TTC549 (cell line): ENCODE data around the gene IQCC.

Experiments used
- FAIRE-seq: peaks from 2 replicates; lab custom pipeline; 2012; peaks lifted over from hg19 to GRCh38; lab: Jason Lieb, UNC

IQCC gene

DNA sequence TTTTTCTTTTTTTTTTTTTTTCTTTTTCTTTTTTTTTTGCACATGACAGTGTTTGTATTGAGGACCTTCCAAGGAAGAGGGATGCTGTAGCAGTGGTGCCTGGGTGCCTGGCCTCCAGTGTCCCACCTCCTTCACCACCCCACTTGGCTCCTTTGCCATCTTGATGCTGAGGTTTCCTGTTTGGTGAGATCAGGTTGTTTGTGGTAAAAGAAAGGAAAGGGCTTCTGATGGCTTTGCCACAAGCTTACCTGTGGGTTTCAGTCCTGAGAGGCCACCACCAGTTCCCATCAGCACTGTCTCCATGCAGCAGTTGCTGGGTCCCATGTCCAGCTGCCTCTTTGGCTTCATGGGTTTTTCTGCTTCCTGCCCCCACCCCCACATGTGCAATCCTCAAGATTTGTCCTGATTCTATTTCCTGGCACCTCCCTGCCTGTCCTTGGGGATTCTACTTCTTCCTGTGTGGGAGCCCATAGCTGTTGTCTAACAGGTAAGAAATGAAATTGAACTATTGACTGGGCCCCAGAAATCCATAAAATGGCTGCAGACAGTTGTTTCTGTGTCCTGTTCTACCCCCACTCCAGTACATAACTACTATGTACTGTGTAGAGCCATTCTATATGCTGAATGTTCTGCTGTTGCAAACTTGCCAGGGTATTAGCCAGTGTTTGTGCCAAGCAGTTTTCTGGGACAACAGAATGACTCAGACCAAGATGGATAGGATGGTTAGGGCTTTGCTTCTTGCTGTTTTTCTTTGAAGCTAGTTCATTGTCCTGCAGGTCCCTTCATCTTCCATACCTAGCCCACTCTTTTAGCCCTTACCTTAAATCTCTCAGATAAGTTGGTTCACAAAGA is 9.3 kb upstream of the IQCC start:
- FAIRE-seq: no peak

- FAIRE-seq: no peak
These were observed 8.4 kb upstream of the IQCC start for GRCh38 chr1:32197074-32197473.

DNA sequence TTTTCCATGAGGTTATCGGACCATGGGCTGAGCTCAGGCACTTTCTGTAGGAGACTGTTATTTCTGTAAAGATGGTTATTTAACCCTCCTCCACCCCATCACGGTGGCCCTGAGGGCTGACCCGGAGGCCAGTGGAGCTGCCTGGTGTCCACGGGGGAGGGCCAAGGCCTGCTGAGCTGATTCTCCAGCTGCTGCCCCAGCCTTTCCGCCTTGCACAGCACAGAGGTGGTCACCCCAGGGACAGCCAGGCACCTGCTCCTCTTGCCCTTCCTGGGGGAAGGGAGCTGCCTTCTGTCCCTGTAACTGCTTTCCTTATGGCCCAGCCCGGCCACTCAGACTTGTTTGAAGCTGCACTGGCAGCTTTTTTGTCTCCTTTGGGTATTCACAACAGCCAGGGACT is 7.6 kb upstream of the IQCC start:
- no peak for FAIRE-seq

GRCh38 chr1:32198237-32199042 is 7.0 kb upstream of the IQCC start:
- FAIRE-seq: no peak

DNA sequence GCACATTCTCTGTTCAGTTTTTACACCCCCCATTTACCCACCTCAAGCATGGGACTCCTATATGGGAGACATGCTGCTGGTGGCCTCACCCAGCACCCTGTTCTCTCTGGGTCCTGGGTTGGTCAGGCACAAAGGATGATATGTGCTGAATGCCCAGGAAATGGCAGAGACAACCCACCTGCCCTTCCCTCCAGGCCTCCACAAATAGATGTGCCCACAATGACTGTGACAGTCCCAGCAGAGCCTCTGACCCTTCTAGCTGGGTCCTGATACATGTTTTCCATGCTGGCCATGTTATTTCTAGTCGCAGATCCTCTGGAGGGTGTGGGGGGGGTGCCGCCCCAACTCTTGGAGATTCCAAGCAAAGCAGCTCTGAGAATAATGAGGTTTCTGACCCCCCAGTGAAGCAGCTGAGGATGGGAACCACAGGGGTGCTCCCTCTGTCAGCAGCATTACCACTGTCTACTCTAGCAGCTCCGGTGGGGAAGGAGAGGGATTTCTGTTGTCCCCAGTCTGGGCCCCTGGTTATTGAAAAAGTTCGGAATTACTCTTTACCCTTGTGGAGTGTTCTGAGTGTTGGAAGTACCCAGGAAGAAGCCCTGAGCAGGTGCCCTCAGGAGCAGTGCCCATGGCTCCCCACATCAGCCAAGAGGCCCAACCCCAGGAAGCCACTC is 6.3 kb upstream of the IQCC start:
- FAIRE-seq: no peak

DNA sequence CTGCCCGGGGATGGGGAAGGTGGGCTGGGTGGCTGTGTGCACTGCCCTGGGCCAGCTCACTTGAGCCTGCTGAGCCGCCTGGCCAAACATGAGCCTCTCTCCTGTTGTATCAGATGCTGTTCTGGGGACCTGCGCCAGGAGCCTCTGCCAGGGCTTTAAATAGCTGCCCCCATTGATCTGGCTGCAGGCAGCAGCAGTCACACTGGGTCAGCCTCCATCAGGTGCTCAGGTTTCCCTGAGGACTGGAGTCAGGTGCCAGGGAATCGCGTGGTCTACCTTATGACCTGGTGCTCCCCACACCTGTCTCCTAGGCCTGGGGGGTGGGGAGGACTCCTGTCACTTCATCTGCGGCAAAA is 5.8 kb upstream of the IQCC start:
- no peak for FAIRE-seq

DNA sequence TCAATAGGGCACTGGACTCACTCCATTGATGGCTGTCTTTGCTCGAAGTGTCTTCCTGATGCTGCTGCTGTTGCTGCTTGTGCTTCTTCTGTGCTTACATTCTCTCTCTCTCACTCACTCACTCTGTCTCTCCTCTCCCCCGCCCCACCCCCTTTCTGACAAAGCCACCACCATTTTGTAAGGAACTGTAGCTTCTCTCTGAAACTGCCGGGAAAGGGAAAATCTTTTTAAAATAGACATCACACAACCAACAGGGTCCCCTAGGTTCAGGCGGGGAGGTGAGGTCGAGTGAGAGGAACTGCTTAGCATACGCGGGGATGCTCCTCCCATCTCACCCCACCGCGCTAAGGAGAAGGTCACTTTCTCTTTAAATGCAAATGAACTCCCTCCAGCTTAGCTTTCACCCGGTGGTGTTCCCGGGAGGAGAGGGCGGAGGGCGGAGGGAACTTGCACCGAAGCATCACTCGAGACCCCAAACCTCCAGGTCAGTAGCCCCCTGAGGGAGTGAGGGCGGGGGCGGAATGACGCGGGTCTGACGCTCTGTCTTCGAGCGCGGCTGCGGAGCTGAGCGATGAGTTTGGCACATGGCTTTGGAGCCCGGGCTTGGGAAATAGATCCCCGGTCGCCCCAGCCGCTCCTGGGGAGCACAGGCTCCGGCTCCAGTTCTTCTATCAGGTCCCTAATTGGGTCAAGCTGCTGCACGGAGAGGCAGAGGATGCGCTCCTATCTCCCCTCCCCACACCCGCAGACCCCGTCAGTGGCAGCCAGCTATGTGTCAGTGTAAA is 5.1 kb upstream of the IQCC start, which contains the start of gene CCDC28B:
Gene CCDC28B (plus strand): TSS at position 370 of the 785 bp plus-strand sequence. CDS start 1,341 bp downstream, outside the sequence.
- no peak for FAIRE-seq

- FAIRE-seq: no peak
These were observed 4.2 kb upstream of the IQCC start for GRCh38 chr1:32201011-32201855.

DNA sequence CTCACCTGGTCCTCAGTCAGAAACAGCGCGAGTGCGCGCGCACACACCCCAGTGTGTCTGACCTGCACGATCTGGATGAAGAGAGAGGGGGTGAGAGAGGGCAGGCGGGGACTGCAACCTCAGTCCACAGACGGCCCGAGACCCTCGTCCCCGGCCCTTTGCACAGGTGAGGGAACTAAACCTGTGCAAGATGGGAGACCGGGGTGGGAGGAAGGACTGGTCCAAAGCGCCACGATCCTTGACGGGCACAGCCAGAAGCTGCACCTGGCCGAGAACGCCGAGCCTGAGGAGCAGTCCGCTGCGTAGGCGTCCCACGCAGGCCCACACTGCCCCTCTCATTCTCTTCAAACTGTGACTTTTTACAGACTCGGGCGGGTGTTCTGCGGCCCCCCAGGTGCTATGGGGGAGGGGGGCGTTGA is 519 bp upstream of the IQCC start:
- FAIRE-seq: no peak

DNA sequence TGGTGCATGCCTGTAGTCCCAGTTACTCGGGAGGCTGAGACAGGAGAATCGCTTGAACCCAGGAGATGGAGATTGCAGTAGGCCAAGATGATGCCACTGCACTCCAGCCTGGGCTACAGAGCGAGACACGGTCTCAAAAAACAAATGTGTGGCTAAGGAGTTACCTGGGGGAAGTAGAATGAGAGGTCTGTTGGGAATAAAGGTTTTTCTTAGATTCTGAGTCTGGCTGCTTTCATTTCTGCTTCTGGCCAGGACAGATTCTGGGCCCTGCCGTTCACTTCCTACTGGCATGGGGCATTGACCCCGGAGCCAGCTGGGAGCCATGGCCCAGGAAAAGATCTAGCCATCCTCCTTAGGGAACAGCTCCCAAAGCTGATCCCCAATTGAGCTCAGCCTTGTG is 3.0 kb downstream of the IQCC start:
- no peak for FAIRE-seq

DNA sequence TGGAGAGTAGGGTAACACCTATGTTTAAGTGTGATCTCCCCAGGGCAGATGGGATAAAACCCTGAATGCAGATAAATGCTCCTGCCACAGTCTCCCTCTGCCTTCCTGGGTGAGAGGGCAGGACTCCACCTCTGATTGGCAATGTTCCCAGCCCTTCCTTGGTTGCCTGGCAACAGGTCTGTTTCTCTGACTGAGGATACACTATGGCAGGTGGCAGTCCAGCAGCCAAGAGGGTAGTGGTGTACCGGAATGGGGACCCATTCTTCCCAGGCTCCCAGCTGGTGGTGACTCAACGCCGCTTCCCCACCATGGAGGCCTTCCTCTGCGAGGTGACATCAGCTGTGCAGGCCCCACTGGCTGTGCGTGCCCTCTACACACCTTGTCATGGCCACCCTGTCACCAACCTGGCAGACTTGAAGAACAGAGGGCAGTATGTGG is 3.4 kb downstream of the IQCC start, which contains the start of gene DCDC2B:
Gene DCDC2B (plus strand): TSS at position 199 of the 438 bp plus-strand sequence. CDS start 5 bp downstream, at position 204.
- FAIRE-seq: no peak

DNA sequence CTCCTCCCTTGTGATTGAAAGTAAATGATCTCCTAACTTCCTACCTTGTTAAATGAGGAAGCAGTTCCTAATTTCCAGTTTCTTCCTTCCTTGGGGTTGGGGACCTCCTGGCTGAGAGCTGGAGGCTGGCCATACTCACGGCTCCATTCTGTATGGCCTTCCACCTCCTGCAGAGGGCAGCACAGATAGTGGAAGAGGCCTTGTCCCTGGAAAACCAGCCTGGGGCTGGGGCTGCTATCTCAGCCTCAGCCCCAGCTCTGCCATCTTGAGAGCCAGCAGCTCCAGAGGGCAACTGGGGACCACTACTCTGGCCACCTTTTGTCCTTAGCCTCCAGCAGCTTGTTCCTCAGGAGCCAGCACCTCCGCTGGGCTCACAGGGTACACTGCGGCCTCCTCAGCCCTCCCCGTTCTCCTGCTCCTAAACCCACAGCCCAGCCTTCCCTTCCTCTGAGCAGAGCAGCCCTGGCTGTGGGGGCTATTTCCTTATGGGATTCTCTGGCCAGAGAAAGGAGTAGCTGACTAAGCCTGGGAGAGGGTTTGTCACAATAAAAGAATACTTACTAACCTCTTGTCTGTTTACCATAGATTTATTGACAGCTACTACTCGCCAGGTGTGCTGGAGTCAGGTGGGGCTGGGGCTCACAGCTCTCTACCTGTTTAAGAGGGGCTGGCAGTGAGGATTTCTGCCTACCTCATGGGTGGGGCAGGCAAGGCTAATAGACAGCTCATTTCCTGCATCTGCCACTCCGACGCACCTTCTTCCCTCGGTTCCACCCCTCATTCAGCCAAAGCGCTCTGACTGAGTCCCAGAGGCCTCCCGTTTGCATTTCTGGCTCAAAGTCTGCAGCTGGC is 10.4 kb downstream of the IQCC start:
- peak; percentile 62 for FAIRE-seq

DNA sequence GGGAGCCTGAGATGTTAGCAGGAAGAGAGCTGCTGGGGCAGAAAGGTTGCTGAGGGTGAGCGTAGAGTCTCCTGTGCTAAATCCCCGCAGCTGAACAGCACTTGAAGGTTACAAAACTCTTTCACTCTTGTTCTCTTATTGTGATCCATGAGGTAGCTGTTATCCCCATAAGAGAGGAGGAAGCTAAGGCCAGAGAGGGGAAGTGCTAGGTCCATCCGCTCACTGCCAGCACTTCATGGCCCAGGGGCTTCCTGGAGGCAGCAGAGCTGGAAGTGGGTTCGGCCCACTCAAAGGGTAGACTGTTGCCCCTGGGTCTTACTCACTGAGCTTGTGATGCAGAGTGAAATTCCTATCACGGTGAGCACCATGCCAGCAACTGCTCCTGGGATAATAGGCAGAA is 11.1 kb downstream of the IQCC start:
- FAIRE-seq: no peak

GRCh38 chr1:32219022-32219421 is 13.6 kb downstream of the IQCC start:
- FAIRE-seq: no peak

GRCh38 chr1:32220746-32221580 is 15.5 kb downstream of the IQCC start:
- FAIRE-seq: no peak

- FAIRE-seq: no peak
These were observed 16.1 kb downstream of the IQCC start for GRCh38 chr1:32221581-32221979.

- FAIRE-seq: no peak
These were observed 16.7 kb downstream of the IQCC start, which contains the start of the genes EIF3I and TMEM234 for GRCh38 chr1:32221980-32222755. EIF3I (plus strand) TSS chr1:32222407; CDS start chr1:32222442, 35 bp downstream. TMEM234 (minus strand) TSS chr1:32222353; CDS start chr1:32222322, 31 bp downstream.

GRCh38 chr1:32223683-32224082 is 18.2 kb downstream of the IQCC start:
- FAIRE-seq: no peak
